ENCODE results near the gene TMEM31.

DNA sequence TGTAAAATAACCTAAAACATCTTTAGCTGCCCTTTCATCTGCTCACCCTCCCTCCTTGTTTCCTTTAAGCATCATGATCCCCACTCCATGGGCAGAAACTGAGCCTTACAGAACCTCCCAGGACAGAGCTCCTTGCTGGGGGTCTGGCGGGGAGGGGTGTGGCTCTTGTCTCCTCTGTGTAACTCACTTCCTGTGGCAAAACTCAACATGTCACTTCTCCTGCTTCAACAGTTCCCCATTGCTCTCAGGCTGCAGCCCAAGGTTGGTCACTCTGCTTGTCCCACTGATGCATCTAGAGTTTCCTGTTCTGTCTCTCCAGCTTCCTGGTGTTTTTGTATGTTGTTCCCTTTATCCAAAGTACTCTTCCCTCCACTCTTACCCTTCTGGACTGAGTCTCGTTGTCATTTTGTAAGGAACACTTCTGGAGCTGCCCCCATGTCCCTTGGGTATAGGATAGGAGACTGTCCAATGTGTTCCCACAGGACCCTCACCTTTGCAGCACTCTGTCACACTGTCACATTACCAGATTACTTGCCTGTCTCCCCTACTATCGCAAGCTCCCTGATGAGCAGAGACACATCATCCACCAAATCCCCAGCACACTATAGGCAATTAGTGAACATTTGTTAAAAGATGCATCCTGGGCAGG, 19.6 kb downstream of the TMEM31 start:
- no peak for TF ChIP-seq EZH2 (IDR thresholded peaks at IDR 0.05; ENCODE audit: low read length, unreplicated experiment)
- no peak for TF ChIP-seq CTCF (conservative IDR thresholded peaks at IDR 0.05; ENCODE audit: low read depth, low read length)

All from PC-3 (cell line).